DOHH2 (cell line): Measurements from ENCODE around the gene ROBO1.

Experiments used
- H3F3A ChIP-seq: fragments of 200-600 bp; sonication (generic), shearing (Covaris generic); 2 replicates; pipeline ENCODE4 v1.6.0; 2016; ENCODE audit warnings: antibody characterized with exemption, mild to moderate bottlenecking; ENCODE audit not compliant: control insufficient read depth, insufficient read depth
- H3K27ac ChIP-seq: fragments of 200-600 bp; sonication (generic); 2 replicates; pipeline ENCODE4 v1.5.1; 2014; ENCODE audit warnings: low read depth, mild to moderate bottlenecking, low read length, moderate library complexity
- H3K27me3 ChIP-seq: fragments of 200-600 bp; sonication (generic); 2 replicates; pipeline ENCODE4 v1.6.1; 2014; ENCODE audit warnings: mild to moderate bottlenecking, low read length, mixed read lengths; ENCODE audit not compliant: control insufficient read depth
- H3K36me3 ChIP-seq: fragments of 200-600 bp; sonication (generic); 2 replicates; pipeline ENCODE4 v1.6.1; 2014; ENCODE audit warnings: mild to moderate bottlenecking, low read length, moderate library complexity, mixed read lengths; ENCODE audit not compliant: control insufficient read depth
- H3K4me1 ChIP-seq: fragments of 200-600 bp; sonication (generic); 2 replicates; pipeline ENCODE4 v1.6.1; 2014; ENCODE audit warnings: mild to moderate bottlenecking, low read length, mixed read lengths; ENCODE audit not compliant: control insufficient read depth
- H3K4me2 ChIP-seq: fragments of 200-600 bp; sonication (generic); 2 replicates; pipeline ENCODE4 v1.6.0; 2014; ENCODE audit warnings: mild to moderate bottlenecking, low read length, moderate library complexity
- H3K4me3 ChIP-seq: fragments of 200-600 bp; sonication (generic); 2 replicates; pipeline ENCODE4 v1.5.1; 2014; ENCODE audit warnings: mild to moderate bottlenecking, low read length, mixed read lengths
- H3K79me2 ChIP-seq: fragments of 200-600 bp; sonication (generic); 2 replicates; pipeline ENCODE4 v1.6.1; 2014; ENCODE audit warnings: mild to moderate bottlenecking, low read length, mixed read lengths; ENCODE audit not compliant: control insufficient read depth
- H3K9me2 ChIP-seq: fragments of 200-600 bp; sonication (generic); replicated peaks from 2 replicates; pipeline ENCODE4 v1.6.1; 2014; ENCODE audit warnings: mild to moderate bottlenecking, low read length, mixed read lengths; ENCODE audit not compliant: control insufficient read depth
- H3K9me3 ChIP-seq: fragments of 200-600 bp; sonication (generic); 2 replicates; pipeline ENCODE4 v1.6.1; 2014; ENCODE audit warnings: antibody characterized with exemption, low read length, mixed read lengths; ENCODE audit not compliant: control insufficient read depth, insufficient read depth
- H4K20me1 ChIP-seq: fragments of 200-600 bp; sonication (generic); 2 replicates; pipeline ENCODE4 v1.6.0; 2014; ENCODE audit warnings: low read depth, mild to moderate bottlenecking, antibody characterized with exemption, low read length, moderate library complexity; ENCODE audit not compliant: control insufficient read depth, insufficient read depth
- CTCF ChIP-seq: fragments of 200-600 bp; sonication (generic); IDR thresholded peaks from one replicate; pipeline ENCODE4 v1.5.1; 2014; ENCODE audit warnings: antibody characterized with exemption, mild to moderate bottlenecking, low read depth, low read length; ENCODE audit not compliant: poor library complexity, severe bottlenecking
- EZH2phosphoT487 ChIP-seq: fragments of 200-600 bp; sonication (generic); IDR thresholded peaks from 2 replicates; pipeline ENCODE4 v1.6.1; 2017; ENCODE audit warnings: borderline replicate concordance, mild to moderate bottlenecking, antibody characterized with exemption, low read length, moderate library complexity, mixed read lengths

Gene ROBO1

GRCh38 chr3:79773291-79773690, 5.5 kb upstream of the ROBO1 start:
- no peaks in the 10 kb centered on the region for H3K4me1 ChIP-seq
- H3F3A ChIP-seq: 0 out of 2 replicates have a peak, but pooled peaks cover 6% of the 10 kb centered on the region
- H3K9me2 ChIP-seq: no peaks in the 10 kb centered on the region
- no peak overlapping the region for H3K4me2 ChIP-seq
- TF ChIP-seq EZH2phosphoT487: no peak
- TF ChIP-seq CTCF: no peak
- H3K9me3 ChIP-seq: peaks cover 4% of the 10 kb centered on the region; the same call in 1 of the 2 replicates
- H3K4me3 ChIP-seq: no peak overlapping the region
- H4K20me1 ChIP-seq: no peaks in the 10 kb centered on the region
- H3K36me3 ChIP-seq: no peaks in the 10 kb centered on the region
- H3K79me2 ChIP-seq: no peaks in the 10 kb centered on the region
- no peaks in the 10 kb centered on the region for H3K27me3 ChIP-seq
- H3K27ac ChIP-seq: no peak overlapping the region

GRCh38 chr3:79769229-79769628, 1.4 kb upstream of the ROBO1 start:
- H3K79me2 ChIP-seq: no peaks in the 10 kb centered on the region
- H3F3A ChIP-seq: 0 out of 2 replicates have a peak, but pooled peaks cover 6% of the 10 kb centered on the region
- no peaks in the 10 kb centered on the region for H3K4me1 ChIP-seq

GRCh38 chr3:79767194-79767904, 449 bp downstream of the ROBO1 start:
- Histone ChIP-seq H3K4me3 (no peak overlapping the region), H4K20me1 (no peaks in the 10 kb centered on the region), H3K4me1 (no peaks in the 10 kb centered on the region), H3K36me3 (no peaks in the 10 kb centered on the region), H3K4me2 (no peak overlapping the region), H3K9me2 (no peaks in the 10 kb centered on the region), H3K27me3 (no peaks in the 10 kb centered on the region), H3K9me3 (peaks cover 3% of the 10 kb centered on the region; the same call in 1 of the 2 replicates), H3F3A (0 out of 2 replicates have a peak, but pooled peaks cover 6% of the 10 kb centered on the region), H3K79me2 (no peaks in the 10 kb centered on the region), H3K27ac (no peak overlapping the region)
- TF ChIP-seq CTCF (no peak), EZH2phosphoT487 (no peak)

More at GRCh38 chr3:79769229-79769628, 1.4 kb upstream of the ROBO1 start:
- H3K36me3 ChIP-seq: no peaks in the 10 kb centered on the region
- peaks cover 3% of the 10 kb centered on the region; the same call in 1 of the 2 replicates for H3K9me3 ChIP-seq
- H3K4me2 ChIP-seq: no peak overlapping the region
- no peak overlapping the region for H3K4me3 ChIP-seq
- TF ChIP-seq CTCF (no peak), EZH2phosphoT487 (no peak)
- no peaks in the 10 kb centered on the region for H3K27me3 ChIP-seq
- no peaks in the 10 kb centered on the region for H4K20me1 ChIP-seq
- H3K9me2 ChIP-seq: no peaks in the 10 kb centered on the region
- no peak overlapping the region for H3K27ac ChIP-seq
